Measurements from ENCODE around the gene KCNJ10.

The KCNJ10 gene

DNA sequence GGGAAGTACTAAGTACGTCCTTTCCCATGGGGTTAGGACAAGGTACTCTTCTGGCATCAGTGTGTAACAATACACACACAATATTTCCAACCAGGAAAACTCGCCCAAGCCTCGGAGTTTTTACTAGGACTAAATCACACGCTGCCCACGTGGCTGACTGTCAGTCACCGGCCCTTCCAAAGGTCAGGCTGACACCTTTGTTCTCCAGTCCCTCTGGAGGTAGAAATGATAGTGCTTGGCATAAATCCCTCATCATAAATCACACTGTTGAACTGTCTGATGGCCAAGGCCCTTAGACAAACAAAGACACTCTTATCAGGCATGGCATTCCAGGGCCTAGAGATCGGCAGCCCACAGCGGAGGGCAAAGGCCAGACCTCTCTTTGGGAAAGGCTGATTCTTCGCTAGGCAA lies 99.0 kb downstream of the KCNJ10 start:
- in situ Hi-C loops (cut with MboI; ENCODE audit: low sequenced_read_pairs), result no loop called here

DNA sequence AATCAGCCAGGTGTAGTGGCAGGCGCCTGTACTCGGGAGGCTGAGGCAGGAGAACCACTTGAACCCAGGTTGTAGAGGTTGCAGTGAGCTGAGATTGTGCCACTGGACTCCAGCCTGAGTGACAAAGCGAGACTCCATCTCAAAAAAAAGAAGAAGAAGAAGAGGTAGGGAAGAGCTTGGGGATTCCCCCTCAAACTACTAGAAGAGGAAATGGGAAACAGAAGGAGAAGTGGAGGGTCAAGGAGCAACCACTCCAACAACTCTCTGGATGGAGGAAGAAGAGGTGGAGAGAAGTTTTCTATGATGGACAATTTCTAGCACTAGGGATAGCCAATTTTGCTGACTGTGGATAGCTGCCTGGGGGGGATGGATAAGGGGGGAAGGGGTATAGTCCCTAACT lies 101.1 kb downstream of the KCNJ10 start:
- in situ Hi-C loops (cut with MboI; ENCODE audit: low sequenced_read_pairs), result no loop called here

DNA sequence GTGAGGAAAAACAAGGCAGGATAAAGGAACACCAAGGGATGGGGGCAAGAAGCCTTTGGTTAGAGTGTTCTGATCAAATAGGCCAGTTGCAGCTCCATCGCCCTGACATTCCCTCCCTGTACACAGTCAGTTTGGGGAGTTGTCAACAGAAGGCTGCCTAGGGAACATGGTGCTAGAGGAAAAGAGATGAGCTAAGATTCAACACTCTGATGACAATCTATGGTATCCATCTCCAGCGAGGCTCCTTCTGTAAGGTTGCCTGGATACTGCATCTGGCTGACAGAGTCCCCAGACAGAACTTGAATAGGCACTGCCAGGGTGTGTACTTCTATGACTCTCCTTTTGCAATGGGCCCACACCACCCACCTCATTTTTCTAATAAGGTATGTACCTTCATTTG lies 104.7 kb downstream of the KCNJ10 start:
- in situ Hi-C loops (cut with MboI; ENCODE audit: low sequenced_read_pairs), result no loop called here

DNA sequence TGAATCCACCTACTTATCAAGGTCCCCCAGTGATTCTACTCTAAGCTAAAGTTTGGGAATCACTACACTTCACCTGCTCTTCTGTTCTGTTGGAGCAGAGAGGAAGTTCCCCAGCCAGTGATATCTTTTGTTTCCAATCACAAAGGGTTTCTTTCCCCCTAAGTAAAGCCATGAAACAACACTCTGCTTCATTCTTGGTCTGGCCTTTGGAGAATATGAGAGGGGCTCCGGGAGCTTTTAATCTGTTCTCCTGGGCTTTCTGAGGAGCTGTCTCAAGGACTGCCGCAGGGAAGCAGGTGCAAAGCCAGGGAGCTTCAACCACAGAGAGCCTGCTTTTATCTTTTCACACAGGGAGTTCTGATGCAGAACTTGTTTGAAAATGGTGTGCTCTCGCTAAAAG lies 105.8 kb downstream of the KCNJ10 start:
- in situ Hi-C loops (cut with MboI; ENCODE audit: low sequenced_read_pairs), result no loop called here

DNA sequence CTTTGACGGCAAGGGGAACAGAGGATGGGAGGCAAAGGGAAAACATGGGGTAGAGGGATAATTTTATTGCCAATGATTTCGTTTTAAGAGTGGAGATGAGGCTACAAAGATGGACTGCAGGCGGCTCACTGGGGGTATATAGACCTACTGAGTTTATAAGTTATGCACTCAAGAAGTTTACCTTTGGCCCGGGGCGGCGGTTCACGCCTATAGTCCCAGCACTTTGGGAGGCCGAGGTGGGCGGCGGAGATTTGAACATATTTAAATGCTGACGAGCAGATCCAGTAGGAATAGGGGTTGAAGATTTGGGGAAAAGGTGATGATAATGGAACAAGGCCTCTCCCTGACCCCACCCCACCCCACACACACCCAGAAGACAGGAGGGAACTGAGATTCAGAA lies 107.8 kb downstream of the KCNJ10 start:
- in situ Hi-C loops (cut with MboI; ENCODE audit: low sequenced_read_pairs), result no loop called here

DNA sequence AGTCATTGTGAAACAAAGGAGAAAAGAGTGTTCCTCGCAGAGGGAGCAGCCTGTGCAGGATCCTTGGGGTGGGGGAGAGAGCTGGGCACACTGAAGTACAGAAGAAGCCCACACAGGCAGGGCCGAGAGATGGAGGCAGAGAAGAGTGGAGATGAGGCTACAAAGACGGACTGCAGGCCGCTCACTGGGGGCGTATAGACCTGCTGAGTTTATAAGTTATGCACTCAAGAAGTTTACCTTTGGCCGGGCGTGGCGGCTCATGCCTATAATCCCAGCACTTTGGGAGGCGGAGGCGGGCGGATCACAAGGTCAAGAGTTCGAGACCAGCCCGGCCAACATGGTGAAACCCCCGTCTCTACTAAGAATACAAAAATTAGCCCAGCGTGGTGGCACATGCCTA lies 108.3 kb downstream of the KCNJ10 start:
- in situ Hi-C loops (cut with MboI; ENCODE audit: low sequenced_read_pairs), result no loop called here

DNA sequence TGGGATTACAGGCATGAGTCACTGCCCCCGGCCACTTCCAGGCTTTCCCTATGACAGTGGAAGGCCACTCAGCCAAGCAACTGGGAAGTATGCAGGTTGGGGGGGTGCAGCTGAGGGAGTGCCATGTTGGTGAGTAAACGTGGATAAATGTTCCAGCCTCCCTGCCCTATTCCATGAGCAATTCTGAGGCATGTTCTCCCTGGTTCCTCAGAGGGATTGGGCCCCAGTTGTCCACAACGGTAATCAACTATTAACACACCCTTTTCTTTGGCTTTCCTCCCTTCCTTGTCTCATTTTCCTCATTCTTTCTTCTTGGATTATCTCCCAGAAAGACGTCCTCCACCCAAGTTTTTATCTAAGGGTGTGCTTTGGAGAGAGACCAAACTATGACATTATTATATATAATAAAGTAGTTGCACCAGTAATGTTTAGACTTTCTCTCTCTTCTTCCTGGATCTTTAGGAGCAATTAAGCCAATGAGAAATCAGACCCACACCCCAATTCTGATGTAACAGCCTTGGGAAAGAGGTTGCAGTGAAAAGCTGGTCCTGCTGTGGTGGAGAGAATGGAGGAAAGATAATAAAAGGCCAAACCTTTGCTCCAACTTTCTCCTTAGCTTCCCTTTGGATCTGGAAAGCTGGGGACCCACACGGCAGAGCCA lies 109.1 kb downstream of the KCNJ10 start:
- in situ Hi-C loops (cut with MboI; ENCODE audit: low sequenced_read_pairs), result no loop called here

DNA sequence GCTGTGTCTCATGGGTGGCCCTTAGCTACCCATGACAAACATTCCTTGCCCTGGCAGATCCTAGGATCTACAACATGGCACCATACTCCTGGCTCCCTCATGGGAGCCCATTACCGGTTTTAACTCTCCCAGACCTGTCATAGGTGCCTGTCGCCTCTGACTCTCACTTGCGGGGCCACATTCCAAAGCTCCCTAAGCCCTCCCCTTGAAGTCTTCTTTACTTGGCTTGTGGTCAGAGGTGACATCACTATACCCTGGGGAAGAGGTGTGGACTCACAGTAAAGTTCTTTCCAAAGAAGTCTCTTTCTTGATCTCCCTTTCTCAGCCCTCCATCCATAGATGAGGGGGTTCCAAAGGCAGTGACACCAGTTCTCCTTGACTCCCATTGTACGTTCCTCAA lies 110.5 kb downstream of the KCNJ10 start:
- in situ Hi-C loops (cut with MboI; ENCODE audit: low sequenced_read_pairs), result no loop called here

DNA sequence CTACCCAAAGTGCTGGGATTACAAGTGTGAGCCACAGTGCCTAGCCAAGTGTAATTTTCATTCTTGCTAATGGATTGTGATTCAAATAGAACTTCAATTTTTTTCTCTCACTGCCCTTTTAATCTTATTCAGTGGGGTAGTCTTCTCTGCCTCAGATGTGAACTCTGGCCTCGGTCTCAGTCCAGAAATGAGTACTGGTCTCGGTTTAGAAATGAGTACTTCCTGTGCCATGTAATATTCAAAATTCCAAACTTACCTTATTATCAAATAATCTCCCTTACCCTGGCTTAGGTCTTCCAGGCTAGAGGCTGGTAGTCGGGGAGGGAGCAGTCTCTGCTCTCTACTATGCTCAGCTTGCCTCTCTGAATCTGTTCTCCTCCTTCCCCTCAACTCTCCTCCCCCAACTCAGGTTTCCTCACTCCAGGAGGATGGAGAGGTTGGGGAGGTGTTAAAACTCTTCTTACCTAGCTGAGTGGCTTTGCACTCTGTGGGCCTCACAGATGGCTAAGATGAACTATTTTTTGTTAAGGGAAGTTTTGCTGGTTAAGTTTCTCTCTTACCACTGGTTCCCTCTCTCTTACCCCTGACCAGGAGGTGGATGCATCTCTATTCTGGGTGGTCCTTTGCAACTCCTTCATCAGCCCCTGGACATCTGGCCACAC lies 111.1 kb downstream of the KCNJ10 start:
- in situ Hi-C loops (cut with MboI; ENCODE audit: low sequenced_read_pairs), result no loop called here

DNA sequence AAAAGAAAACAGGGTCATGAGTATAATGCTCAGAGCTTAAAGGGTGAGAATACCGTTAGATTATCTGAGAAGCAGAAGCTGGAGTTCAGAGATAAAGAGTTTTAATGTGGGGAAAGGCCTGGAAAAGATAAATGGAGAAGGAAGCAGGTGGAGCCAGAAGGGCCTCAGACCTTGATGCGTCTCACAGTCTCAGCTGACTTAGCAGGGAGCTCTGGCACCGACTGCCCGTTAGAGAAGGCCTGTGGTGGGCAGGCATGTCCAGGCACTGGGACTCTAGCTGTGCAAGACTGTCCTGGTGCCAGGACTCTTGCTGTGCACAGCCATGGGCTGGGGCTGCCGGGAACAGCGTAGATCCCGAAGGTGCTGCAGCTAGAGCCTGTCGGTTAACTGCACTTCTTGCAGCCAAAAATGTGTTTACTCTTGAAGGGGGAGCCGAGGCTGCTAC lies 112.1 kb downstream of the KCNJ10 start:
- in situ Hi-C loops (cut with MboI; ENCODE audit: low sequenced_read_pairs), result no loop called here

DNA sequence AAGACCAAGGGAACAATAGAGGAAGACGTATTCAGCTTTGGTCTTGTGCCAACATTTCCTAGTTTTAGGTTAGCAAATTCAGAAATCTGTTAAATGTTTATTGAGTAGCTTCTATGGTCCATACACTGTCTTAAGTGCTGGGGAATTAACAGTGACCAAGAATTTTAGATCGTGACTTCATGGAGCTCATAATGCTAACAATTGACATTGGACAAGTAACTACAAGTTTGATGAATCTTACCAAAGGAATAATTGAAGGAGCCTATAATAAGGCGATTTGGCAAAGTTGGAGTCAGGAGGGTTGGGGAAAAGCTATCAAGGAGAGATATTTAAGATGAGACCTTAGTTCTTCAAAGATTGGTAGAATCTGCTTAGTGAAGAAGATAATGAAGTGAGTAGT lies 114.5 kb downstream of the KCNJ10 start:
- in situ Hi-C loops (cut with MboI; ENCODE audit: low sequenced_read_pairs), result no loop called here

DNA sequence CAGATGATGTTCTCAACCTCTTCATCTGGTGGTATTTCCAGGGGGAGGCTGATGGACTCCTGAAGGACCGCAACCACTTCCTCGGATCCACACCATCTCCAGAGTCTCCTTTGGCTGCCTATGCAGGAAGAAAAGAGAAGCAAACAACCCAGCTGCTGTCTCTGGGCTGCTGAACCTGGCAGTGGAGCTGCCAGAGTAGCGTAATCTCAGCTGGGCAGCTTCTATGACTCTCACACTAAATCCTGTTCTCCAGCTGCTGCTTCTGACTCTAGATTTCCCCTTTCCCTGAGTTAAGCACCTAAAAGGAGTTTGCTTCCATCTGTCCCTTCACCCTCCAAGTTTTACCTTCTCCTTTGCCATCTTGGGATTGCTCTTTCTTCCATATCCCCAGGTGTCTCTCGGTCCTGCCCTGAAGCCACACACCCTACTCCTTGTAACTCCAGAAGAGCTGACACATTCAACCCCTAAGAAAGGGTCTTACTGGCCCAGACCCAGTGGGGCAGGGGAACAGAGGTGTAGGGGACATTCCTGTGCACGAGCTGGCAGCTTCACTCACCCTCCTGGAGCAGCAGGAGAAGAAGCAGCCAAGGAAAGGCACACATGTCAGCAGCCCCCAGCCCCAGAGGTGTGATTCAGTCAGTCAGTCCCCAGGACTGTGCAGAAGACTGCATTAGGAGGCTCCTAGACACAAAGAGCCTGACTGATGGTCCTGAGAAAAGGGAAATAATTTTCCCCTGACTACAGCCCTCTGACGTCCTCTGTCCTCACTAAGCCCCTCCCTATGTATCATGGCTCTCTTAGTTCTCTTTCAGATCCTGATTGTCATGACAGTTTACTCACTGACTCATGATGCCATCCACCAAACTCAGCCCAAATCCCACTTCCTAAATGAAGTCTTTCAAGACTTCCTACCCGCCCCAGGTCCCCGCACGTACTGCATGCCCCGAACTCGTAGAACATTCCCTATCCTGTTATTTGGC lies 116.1 kb downstream of the KCNJ10 start, which contains the start of gene SLAMF9:
TSS of gene SLAMF9 (minus strand) at position 702 of the 980 bp plus-strand sequence. CDS start at position 602, 100 bp downstream.
- in situ Hi-C loops (cut with MboI; ENCODE audit: low sequenced_read_pairs), result no loop called here

DNA sequence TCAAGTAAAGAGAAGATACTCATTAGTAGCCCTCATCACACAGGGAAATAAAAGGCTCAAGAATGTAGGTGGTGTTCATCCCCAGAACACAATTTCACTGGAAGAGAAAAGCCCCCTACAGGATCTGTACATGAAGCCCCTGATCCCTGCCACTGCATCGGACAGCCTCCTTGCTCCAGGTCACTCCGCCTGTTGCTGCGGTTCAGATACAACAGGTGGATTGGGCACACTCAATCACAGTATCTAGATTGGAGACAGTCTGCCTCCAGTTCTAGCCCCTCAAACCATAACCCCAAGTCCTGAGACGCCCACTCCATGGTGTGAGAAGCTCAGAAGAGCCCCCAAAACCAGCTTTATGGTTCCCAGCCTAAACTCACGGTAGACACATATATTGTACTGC lies 117.0 kb downstream of the KCNJ10 start:
- in situ Hi-C loops (cut with MboI; ENCODE audit: low sequenced_read_pairs), result no loop called here

DNA sequence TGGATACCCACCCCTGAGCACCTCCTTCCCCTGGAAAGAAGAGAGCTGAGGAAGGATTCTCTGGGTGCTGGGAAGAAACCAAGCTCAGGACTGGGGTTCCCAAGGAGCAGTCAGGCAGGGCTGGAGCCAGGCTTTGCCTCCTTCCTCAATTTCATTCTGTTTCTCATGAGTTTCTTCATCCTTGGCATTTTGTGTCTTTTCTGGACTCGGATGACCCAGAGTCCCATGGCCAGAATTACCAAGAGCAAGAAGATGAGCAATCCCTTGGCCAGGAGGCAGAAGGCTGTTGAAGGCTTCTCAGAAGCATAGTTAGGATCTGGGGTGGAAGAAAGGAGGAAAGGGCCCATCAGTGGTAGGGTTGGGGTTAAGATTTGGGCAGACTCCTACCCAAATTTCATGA lies 118.4 kb downstream of the KCNJ10 start:
- in situ Hi-C loops (cut with MboI; ENCODE audit: low sequenced_read_pairs), result no loop called here

DNA sequence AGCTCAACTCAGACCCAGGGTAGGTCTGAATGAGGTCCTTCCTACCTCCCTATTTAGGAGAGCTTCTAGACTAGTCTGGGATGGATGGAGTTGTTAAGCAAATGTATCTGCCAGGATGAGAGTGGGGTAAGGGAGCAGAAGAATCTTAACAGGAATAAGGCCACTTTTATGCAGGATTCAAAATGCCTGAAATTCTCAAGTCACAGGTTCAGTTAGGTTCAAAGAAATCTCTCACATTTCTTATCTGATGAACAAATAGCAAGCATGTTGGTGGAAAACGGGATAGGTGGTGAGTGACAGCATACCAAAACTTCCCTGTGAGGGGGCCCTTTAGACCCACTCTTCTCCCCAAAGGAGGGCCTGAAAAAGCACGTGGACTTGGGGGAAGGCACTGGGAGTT lies 118.9 kb downstream of the KCNJ10 start:
- in situ Hi-C loops (cut with MboI; ENCODE audit: low sequenced_read_pairs), result no loop called here

DNA sequence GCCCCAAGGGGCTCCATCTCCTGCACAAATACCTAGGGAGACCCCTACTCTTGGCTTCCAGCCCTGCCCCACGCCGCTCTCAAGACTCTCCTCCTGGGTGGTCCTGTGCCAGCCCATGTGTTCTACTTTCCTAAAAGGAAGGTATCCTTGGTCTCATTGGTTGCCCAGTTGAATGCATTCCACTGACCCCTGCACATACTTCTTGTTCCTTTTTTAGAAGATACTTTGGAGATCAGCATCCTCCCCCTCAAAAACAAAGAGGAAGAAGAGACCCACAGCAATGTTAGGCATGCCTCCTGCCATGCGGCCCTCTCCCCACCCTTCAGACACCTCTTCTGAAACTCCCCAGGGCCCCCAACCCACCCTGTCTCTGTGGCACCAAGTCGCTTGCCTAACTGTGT lies 120.0 kb downstream of the KCNJ10 start:
- in situ Hi-C loops (cut with MboI; ENCODE audit: low sequenced_read_pairs), result no loop called here

DNA sequence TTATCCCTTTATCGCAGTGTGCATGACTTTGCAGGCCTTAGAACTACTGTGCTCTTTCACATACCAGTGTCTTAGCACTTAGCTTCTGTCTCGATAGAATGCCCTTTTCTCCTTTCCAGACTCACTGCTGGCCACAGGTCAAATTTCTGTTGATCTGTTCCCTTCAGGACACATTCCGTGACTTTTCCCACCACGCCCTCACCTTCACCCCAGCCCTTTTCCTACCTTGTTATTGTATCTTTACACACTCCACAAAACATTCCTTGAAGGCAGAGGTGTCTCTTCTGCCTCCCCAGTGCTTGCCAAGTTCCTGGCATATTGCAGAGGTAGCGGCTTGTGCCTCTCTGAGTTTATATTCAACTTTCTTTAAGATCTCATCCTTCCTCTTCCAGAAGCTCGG lies 120.8 kb downstream of the KCNJ10 start:
- in situ Hi-C loops (cut with MboI; ENCODE audit: low sequenced_read_pairs), result no loop called here
